Breast epithelium (tissue), 4 donors: Measurements from ENCODE around the gene VPS51. TPM values are rescaled to one million over a fixed set of nuclear protein-coding genes. Genes with fewer than 3 reads are reported as not detected.

Experiments used
- DNase-seq, 2 donors: peaks; one replicate each; pipeline ENCODE4 v3.0.0-alpha.2; 2019; ENCODE audit warnings: low spot score in 2 of 2
- H3K27ac ChIP-seq, 2 donors: fragments of 200-600 bp; sonication (generic) in 1 of 2; one replicate each; pipeline ENCODE4 v1.5.1; 2016 to 2019; ENCODE audit warnings: mild to moderate bottlenecking in 1 of 2
- H3K27me3 ChIP-seq, 2 donors: fragments of 200-600 bp; sonication (generic) in 1 of 2; one replicate each; pipeline versions ENCODE4 v1.5.1 to v1.6.0; 2017 to 2019; ENCODE audit warnings: control low read depth in 1 of 2, mild to moderate bottlenecking in 1 of 2
- H3K36me3 ChIP-seq: fragments of 200-600 bp; one replicate; pipeline ENCODE4 v1.5.1; 2019
- H3K4me1 ChIP-seq, 2 donors: fragments of 200-600 bp; sonication (generic); one replicate each; pipeline ENCODE4 v1.5.1; 2016 to 2019; ENCODE audit warnings: control low read depth in 1 of 2
- H3K4me3 ChIP-seq, 3 donors: fragments of 200-600 bp; sonication (generic); 1 replicate in 2 of 3; 2 replicates in 1 of 3; pipeline ENCODE4 v1.5.1; 2016 to 2019; ENCODE audit warnings: mild to moderate bottlenecking in 3 of 3, moderate library complexity in 2 of 3
- H3K9me3 ChIP-seq, 2 donors: fragments of 200-600 bp; sonication (generic) in 1 of 2; one replicate each; pipeline ENCODE4 v1.5.1; 2016 to 2019; ENCODE audit warnings: control low read depth in 1 of 2
- CTCF ChIP-seq, 3 donors: fragments of 450-650 bp; IDR thresholded peaks; one replicate each; pipeline ENCODE4 v1.5.1; 2016 to 2017; ENCODE audit warnings: antibody characterized with exemption in 3 of 3, mild to moderate bottlenecking in 3 of 3, moderate library complexity in 3 of 3
- POLR2A ChIP-seq: fragments of 450-650 bp; IDR thresholded peaks from one replicate; pipeline ENCODE4 v1.6.1; 2016; ENCODE audit warnings: antibody characterized with exemption, mild to moderate bottlenecking, moderate library complexity
- POLR2AphosphoS5 ChIP-seq, 3 donors: sonication (generic); formaldehyde crosslinking; IDR thresholded peaks; one replicate each; pipeline ENCODE4 v1.6.1; 2017; ENCODE audit warnings: antibody characterized with exemption in 3 of 3
- intact Hi-C: fragments of 100-400 bp; cut with DNase I; formaldehyde crosslinking; loops from one replicate; pipeline ENCODE4 v1.15.1; 2023; ENCODE audit warnings: low total_unique reads
- total RNA-seq, 3 donors: library from RNA; depleted of rRNA; stranded (reverse); fragments of >200 nt; gene quantifications; one replicate each; pipeline ENCODE4 v1.1.0, GENCODE V29; 2016

Gene VPS51
- total RNA-seq, 3 donors from 2014 or later, result 166 to 317 (median 218) TPM

- intact Hi-C loops, result no loop called here
- TF ChIP-seq POLR2A (no peak), POLR2AphosphoS5 (IDR thresholded peaks at IDR 0.05) (no peak), CTCF (IDR thresholded peaks at IDR 0.05) (no peak)
- no peaks in the 10 kb centered on the region for H3K27me3 ChIP-seq
- H3K4me1 ChIP-seq, result no peaks in the 10 kb centered on the region
- no peak overlapping the region for H3K27ac ChIP-seq
- H3K9me3 ChIP-seq, result no peaks in the 10 kb centered on the region
- no peaks in the 10 kb centered on the region for H3K36me3 ChIP-seq
- no peak for DNase-seq
- no peak overlapping the region for H3K4me3 ChIP-seq
Observed at GRCh38 chr11:65160643-65161042, 64.6 kb downstream of the VPS51 start.

Other genes starting within 250 kb of the VPS51 start
- 10 to 100 TPM; 26.9 to 45.4 (median 31.2) TPM for gene EHD1, start 217.6 kb upstream of the VPS51 start, total RNA-seq
- 10 to 100 TPM; 20.0 to 22.1 (median 21.2) TPM for gene ATG2A, start 179.0 kb upstream of the VPS51 start, total RNA-seq
- gene PPP2R5B, start 171.5 kb upstream of the VPS51 start, total RNA-seq, result 10 to 100 TPM; 12.8 to 14.0 (median 13.8) TPM
- not detected for gene GPHA2, start 160.3 kb upstream of the VPS51 start, total RNA-seq
- not detected for gene MAJIN, start 124.1 kb upstream of the VPS51 start, total RNA-seq
- 1 to 10 TPM in 1 of 3 donors, under 1 TPM in 2; 0.33 to 1.5 (median 0.64) TPM for gene BATF2, start 99.2 kb upstream of the VPS51 start, total RNA-seq
- 100 to 1,000 TPM in 2 of 3 donors, 10 to 100 TPM in 1; 99.8 to 193 (median 154) TPM for gene ARL2, start 82.1 kb upstream of the VPS51 start, total RNA-seq
- gene SNX15, start 68.8 kb upstream of the VPS51 start, total RNA-seq, result 10 to 100 TPM; 17.0 to 22.7 (median 17.1) TPM
- gene SAC3D1, start 55.0 kb upstream of the VPS51 start, total RNA-seq, result 1 to 10 TPM; 7.5 to 9.2 (median 7.5) TPM
- 10 to 100 TPM; 15.5 to 28.8 (median 19.2) TPM for gene NAALADL1, start 37.7 kb upstream of the VPS51 start, total RNA-seq
- gene CDCA5, start 12.2 kb upstream of the VPS51 start, total RNA-seq, result 1 to 10 TPM in 1 of 3 donors, under 1 TPM in 2; 0.96 to 1.2 (median 0.98) TPM
- gene ZFPL1, start 12.0 kb upstream of the VPS51 start, total RNA-seq, result 10 to 100 TPM; 33.8 to 44.1 (median 44.0) TPM
- gene TM7SF2, start 15.7 kb downstream of the VPS51 start, total RNA-seq, result 100 to 1,000 TPM in 1 of 3 donors, 10 to 100 TPM in 2; 38.8 to 189 (median 44.2) TPM
- 10 to 100 TPM; 14.6 to 23.3 (median 20.3) TPM for gene ZNHIT2, start 21.5 kb downstream of the VPS51 start, total RNA-seq
- gene FAU, start 25.9 kb downstream of the VPS51 start, total RNA-seq, result 1,000 to 10,000 TPM in 1 of 3 donors, 100 to 1,000 TPM in 2; 786 to 1,230 (median 855) TPM
- 10 to 100 TPM; 66.2 to 92.6 (median 72.8) TPM for gene MRPL49, start 26.1 kb downstream of the VPS51 start, total RNA-seq
- gene SYVN1, start 38.3 kb downstream of the VPS51 start, total RNA-seq, result 10 to 100 TPM; 25.8 to 31.7 (median 27.2) TPM
- gene SPDYC, start 74.0 kb downstream of the VPS51 start, total RNA-seq, result not detected
- 100 to 1,000 TPM; 112 to 167 (median 140) TPM for gene CAPN1, start 85.7 kb downstream of the VPS51 start, total RNA-seq
- gene POLA2, start 165.7 kb downstream of the VPS51 start, total RNA-seq, result 10 to 100 TPM in 2 of 3 donors, 1 to 10 TPM in 1; 6.4 to 17.9 (median 13.8) TPM
- gene CDC42EP2, start 218.7 kb downstream of the VPS51 start, total RNA-seq, result 10 to 100 TPM; 11.3 to 20.8 (median 13.4) TPM
- gene DPF2, start 237.6 kb downstream of the VPS51 start, total RNA-seq, result 10 to 100 TPM; 30.7 to 44.8 (median 39.7) TPM